GM13977 (cell line): ENCODE results near the gene ARL15.
A peak's percentile ranks its signal among the peaks of the same experiment; 100 is the strongest.

Experiments
- DNase-seq: peaks from one replicate; pipeline ENCODE4 v3.0.0; 2012; ENCODE audit warnings: low spot score
- in situ Hi-C: fragments of 300-500 bp; cut with MboI; formaldehyde crosslinking; loops from one replicate; pipeline ENCODE4 v1.12.0; 2022; ENCODE audit warnings: low sequenced_read_pairs, low pct_unique_long_range_greater_than_20kb, mixed read lengths, inconsistent platforms; ENCODE audit not compliant: unreplicated experiment
- TF ChIP-seq, protein P1 (sequence below): IDR thresholded peaks from 2 replicates; pipeline ENCODE4 v1.5.1; 2012; ENCODE audit warnings: mild to moderate bottlenecking, control low read depth; ENCODE audit not compliant: insufficient read depth; ENCODE audit errors: extremely low read depth, missing control alignments

ARL15 gene

DNA sequence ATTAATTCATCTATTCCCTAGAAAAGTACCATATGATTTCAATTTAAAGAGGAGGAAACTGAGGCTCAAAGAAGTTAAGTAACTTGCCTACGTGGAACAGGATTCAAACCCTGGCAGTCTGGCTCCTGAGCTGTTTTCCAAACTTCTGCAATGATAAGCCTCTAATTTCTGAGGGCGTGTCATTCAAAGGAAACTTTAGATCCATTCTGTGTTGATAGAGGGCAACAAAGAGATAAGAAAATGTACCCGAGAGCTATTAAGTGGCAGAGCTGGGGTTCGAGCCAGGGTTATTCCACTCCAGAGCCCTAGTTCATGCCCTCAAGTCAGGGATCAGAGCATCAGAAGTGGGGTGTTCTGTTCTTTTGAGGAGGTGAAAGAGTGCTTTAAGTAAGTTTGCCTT, 131.4 kb downstream of the ARL15 start:
- DNase-seq, result no peak
- TF ChIP-seq, protein P1, sequence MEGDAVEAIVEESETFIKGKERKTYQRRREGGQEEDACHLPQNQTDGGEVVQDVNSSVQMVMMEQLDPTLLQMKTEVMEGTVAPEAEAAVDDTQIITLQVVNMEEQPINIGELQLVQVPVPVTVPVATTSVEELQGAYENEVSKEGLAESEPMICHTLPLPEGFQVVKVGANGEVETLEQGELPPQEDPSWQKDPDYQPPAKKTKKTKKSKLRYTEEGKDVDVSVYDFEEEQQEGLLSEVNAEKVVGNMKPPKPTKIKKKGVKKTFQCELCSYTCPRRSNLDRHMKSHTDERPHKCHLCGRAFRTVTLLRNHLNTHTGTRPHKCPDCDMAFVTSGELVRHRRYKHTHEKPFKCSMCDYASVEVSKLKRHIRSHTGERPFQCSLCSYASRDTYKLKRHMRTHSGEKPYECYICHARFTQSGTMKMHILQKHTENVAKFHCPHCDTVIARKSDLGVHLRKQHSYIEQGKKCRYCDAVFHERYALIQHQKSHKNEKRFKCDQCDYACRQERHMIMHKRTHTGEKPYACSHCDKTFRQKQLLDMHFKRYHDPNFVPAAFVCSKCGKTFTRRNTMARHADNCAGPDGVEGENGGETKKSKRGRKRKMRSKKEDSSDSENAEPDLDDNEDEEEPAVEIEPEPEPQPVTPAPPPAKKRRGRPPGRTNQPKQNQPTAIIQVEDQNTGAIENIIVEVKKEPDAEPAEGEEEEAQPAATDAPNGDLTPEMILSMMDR, result no peak
- in situ Hi-C loops, result no loop called here

DNA sequence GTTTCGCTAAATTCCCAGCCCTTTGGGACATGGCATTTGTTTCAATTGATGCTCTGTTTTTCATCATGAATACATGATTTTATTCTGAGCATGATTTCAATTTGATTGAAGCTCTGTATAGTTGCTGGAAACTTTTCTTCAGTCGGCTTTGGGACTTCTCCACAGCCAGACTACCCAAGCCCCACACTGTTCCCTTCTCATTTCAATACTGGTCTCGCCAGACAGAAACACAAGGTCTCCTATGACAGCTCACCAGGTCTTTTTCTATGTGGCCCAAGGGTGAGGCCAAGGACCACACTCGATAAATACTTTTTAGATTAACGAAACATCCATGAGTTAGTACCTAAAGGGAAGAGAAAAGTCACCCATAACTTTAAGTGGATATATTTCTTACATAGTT, 132.2 kb downstream of the ARL15 start:
- TF ChIP-seq, protein P1, result no peak
- DNase-seq, result no peak
- in situ Hi-C loops, result no loop called here

DNA sequence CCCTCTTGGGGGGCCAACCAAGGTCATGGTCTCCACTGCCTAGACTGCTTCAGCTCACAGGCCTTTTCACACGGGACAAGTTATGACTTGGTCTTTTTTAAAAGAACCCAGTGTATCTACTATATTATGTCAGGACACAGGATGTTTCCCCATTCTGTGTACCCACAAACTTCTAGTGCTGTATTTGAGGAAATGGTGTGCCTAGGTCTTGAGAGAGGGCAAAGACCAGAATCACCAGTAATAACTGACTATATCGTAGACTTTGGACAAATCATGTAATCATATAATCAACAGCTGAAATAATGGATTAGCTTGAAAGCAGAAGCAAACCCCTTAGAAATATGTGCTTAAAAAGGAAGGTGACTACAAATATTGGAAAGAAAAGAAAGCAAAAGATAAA, 133.3 kb downstream of the ARL15 start:
- TF ChIP-seq, protein P1, result no peak
- DNase-seq, result no peak

DNA sequence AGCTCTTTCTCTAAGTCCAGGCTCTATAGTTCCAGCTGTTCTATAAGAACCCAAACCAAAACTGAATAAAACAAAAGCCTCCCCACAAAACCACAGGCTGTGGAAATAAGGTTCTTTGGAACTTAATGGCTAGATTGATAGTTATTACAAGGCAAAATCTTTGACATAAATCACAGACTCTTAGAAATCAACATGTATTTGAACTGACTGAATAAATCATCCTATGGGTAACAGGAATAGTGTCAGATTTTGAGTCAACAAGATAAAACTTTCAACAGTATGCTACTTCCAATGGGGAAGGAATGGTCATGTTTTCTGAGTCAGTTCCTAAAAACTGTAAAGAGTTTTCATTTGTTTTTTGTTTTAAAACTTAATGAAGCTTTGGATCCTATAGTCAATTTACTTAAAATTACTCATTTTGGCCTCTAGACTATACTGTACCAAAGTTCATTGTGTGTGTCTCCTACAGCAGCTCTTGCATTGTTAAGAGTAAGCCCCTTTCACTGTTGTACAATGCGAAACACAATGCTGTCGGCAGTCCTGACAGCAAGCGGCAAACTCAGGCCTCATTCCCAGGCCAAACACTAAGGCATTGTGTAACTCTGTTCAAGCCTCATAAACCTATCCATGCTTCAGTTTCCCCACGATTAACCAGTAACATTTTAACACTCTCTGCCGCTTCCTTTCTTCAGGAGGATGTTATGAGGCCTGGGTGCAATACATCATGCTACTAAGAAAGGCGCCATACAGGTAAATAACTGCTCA, 134.1 kb downstream of the ARL15 start:
- TF ChIP-seq, protein P1, result no peak
- DNase-seq, result no peak
- in situ Hi-C loops, result no loop called here

More for the DNA sequence above, 133.3 kb downstream of the ARL15 start:
- in situ Hi-C loops, result no loop called here

DNA sequence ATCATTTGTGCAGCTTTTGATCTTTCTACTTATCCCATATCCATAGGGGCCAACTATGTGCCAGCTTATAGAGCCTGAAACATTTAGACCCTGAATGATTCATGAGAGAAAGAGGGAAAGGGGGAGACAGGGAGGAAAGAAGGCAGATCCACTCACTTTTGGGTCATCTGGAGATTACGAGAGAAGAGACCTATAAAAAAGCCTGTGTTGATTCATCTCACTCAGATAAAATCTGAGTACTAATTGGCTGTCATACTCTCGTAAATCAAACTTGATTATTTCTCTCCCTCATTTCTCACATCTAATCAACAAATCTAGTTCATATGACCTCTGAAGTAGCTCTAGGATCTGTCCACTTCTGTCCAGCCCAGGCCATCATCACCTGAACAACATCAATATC, 137.1 kb downstream of the ARL15 start:
- in situ Hi-C loops, result no loop called here
- no peak for DNase-seq
- TF ChIP-seq, protein P1, result no peak

DNA sequence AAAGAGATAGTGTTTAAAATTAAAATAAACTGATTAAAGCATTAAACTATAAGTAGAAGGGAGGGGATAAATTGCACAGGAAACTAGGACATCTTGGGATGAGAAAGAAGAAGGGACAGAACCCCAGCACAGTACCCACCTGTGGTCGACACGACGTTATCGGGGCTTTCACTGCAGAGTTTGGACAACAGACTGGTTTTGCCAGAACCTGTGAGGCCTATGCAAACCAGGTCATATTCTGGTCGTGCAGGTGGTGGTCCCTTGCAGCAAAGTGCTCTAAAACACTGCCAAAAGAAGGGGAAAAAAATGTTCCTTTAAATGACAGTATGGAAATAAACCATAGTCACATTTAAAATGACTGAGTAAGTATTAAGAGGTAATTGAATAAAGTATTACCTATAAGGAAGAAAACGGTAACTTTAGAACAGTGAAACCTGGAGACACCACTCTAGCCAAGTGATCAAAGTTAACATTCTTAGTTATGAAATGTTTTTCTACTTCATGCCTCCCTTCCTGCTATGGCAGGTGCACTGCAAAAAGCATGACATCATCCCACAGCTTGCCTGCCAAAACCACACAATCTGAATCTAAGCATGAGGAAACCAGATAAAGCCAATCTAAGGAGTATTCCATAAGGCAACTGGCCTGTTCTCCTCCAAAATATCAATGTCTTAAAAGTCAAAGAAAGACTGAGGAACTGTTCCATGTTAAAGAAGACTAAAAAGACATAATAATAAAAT, 138.6 kb downstream of the ARL15 start:
- peak; percentile 9 for DNase-seq

More for the DNA sequence above, 138.6 kb downstream of the ARL15 start:
- TF ChIP-seq, protein P1, result no peak
- in situ Hi-C loops, result no loop called here
